ENCODE results near the gene KLRF2. TPM values are rescaled to one million over a fixed set of nuclear protein-coding genes. Genes with fewer than 3 reads are reported as not detected.

The KLRF2 gene
- total and polyA plus RNA-seq, 5 experiments from 2014 or later, result not detected

DNA sequence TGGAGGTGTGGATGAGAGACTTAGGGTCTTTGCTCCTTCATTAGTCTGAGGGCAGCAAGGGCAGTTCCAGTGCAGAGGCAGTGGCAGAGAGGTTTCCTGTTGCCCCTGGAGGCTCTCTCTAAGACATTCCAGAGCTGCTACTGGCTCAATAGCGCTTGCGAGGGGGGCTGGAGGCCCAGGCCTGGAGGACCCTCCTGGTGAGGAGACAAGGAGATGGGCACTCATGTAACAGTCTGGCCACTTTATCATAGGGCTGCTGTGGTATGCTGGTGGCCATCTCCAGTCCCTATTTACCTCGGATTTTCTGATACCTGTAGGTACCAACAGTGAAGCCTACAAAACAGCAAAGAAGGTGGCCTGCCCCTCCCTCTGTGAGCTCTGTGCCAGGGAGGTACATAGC lies 38.2 kb downstream of the KLRF2 start:
- DNase-seq (no peak), ATAC-seq (no peak)
- POLR2A ChIA-PET, result interaction anchor here (1.1 to 1.3 kb wide), 2 partner anchors 9 to 13 kb away, joined by 3 read pairs; no protein-coding TSS in a partner anchor
- Mint-ChIP-seq H3K27me3 (peaks cover 0 to 4% (median 0%) of the 10 kb centered on the region in 5 donors), H3K4me3 (no peak overlapping the region), H3K27ac (no peak overlapping the region), H3K36me3 (peaks cover 0 to 1% (median 0%) of the 10 kb centered on the region in 3 donors), H3K4me1 (peaks cover 4 to 10% (median 8%) of the 10 kb centered on the region in 4 donors), H3K9me3 (peaks cover 0 to 2% (median 0%) of the 10 kb centered on the region in 9 donors)

DNA sequence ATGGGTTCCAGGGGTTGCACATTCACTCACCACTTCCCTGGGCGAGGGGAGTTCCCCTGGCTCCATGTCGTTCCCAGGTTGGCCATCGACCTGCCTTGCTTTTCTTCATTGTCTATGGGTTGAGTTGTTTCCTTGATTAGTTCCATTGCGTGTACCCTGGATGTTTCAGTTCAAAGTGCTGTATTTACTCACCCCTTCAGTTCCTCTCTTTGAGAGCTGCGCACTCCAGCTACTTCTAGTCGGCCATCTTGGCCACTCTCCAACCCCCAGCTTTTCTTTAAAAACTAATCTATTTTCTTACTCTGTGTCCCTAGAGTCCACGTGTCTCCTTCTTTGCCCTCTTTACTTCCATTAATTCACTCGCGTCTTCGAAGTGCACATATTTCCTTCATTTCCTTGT lies 39.2 kb downstream of the KLRF2 start:
- no peak for ATAC-seq
- H3K4me1 Mint-ChIP-seq, result peaks cover 4 to 10% (median 8%) of the 10 kb centered on the region in 4 donors
- H3K27me3 Mint-ChIP-seq, result peaks cover 0 to 4% (median 0%) of the 10 kb centered on the region in 5 donors
- H3K9me3 Mint-ChIP-seq, result peaks cover 0 to 2% (median 0%) of the 10 kb centered on the region in 9 donors
- no peak overlapping the region for H3K27ac Mint-ChIP-seq
- no peak for DNase-seq
- POLR2A ChIA-PET, result interaction anchor here (1.3 kb wide), 1 partner anchor 14 kb away, joined by 3 read pairs; no protein-coding TSS in a partner anchor
- no peak overlapping the region for H3K4me3 Mint-ChIP-seq
- H3K36me3 Mint-ChIP-seq, result peaks cover 0 to 1% (median 0%) of the 10 kb centered on the region in 3 donors

DNA sequence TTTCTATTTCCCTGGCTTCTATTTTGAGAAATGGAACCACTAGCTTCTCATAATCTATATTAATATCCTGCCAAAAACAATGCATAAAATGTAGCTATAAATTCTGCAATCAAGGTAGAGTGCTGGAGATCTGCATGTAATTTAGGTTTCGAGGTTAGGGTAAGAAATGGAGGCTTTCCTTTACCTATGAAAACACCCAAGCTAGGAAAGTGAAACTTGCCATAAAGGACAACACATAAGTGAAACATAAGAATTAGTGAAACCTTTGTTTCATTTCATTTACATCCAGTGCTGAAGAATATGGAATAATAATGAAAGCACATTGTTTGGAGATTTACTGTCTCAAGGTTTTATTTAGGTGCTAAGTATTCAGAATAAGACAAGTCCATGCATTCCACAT lies 41.1 kb downstream of the KLRF2 start:
- H3K4me1 Mint-ChIP-seq, result peaks cover 6 to 13% (median 12%) of the 10 kb centered on the region in 4 donors
- peak overlapping the region in 1 of 10 donors; percentile 24 for H3K27ac Mint-ChIP-seq
- H3K27me3 Mint-ChIP-seq, result peaks cover 0 to 2% (median 0%) of the 10 kb centered on the region in 5 donors
- peaks cover 0 to 1% (median 0%) of the 10 kb centered on the region in 3 donors for H3K36me3 Mint-ChIP-seq
- ATAC-seq (no peak), DNase-seq (no peak)
- no peak overlapping the region for H3K4me3 Mint-ChIP-seq
- H3K9me3 Mint-ChIP-seq, result peaks cover 0 to 2% (median 0%) of the 10 kb centered on the region in 9 donors
- POLR2A ChIA-PET, result interaction anchor here (1.1 to 1.3 kb wide), 2 partner anchors 17 to 147 kb away, joined by 3 read pairs; no protein-coding TSS in a partner anchor

DNA sequence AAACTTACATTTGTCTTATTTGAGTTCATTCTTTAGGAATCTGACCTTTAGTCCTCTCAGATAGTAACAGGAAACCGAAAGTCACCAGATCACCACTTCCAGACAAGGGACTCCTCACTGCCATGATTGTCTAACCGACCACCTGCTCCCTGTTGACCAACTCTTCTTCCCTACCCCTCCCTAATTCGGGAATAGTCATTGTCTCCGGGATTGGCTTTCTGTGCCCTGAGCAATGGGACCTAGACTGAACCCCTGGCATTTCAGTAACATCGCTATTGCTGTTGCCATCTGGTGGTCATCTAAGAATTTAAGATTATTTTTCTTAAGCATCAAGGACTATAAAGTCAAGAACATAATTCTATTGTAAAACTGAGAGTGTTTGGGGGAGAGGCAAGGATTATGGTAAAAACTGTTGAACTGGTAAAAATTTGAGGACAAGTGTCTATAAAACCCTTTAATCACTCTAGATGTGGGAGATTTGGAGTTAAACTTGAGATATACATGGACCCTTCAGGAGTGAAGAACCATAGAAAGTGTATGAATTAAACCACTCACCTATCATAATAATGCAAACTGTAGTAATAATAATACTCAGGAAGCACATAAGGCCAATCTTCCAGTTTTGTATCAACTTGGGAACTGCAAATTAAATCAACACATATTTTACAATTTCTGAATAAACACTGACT lies 44.6 kb downstream of the KLRF2 start:
- peak overlapping the region; percentile 51 to 81 (median 76) for H3K4me3 Mint-ChIP-seq
- peak; percentile 52 to 79 for ATAC-seq
- POLR2A ChIA-PET, result interaction anchor here (0.8 kb wide), 1 partner anchor 112 kb away, joined by 3 read pairs; no protein-coding TSS in a partner anchor
- peaks cover 6 to 13% (median 12%) of the 10 kb centered on the region in 4 donors for H3K4me1 Mint-ChIP-seq
- H3K27me3 Mint-ChIP-seq, result peaks cover 0 to 4% (median 0%) of the 10 kb centered on the region in 5 donors
- peaks cover 0 to 2% (median 0%) of the 10 kb centered on the region in 9 donors for H3K9me3 Mint-ChIP-seq
- DNase-seq, result peak in 5 of 10 donors; percentile 10 to 63 (median 60)
- no peaks in the 10 kb centered on the region for H3K36me3 Mint-ChIP-seq
- peak overlapping the region in 7 of 10 donors; percentile 4 to 72 (median 44) for H3K27ac Mint-ChIP-seq

DNA sequence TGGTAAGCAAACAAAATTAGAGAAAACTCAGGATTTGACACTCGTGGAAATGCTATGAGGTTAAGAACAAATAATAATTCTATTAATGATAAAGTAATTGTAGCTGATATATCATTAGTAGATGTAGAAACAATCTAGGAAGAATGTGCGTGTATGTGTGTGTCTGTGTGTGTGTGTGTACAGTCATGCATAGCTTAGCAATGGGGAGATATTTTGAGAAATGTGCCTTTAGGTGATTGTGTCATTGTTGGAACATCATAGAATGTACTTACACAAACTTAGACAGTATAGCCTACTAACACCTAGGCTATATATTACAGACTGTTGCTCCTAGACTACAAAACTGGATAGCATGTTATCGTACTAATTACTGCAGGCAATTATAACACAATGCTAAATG lies 45.6 kb downstream of the KLRF2 start:
- Mint-ChIP-seq H3K4me1 (peaks cover 6 to 13% (median 12%) of the 10 kb centered on the region in 4 donors), H3K27ac (no peak overlapping the region), H3K36me3 (no peaks in the 10 kb centered on the region), H3K9me3 (peaks cover 0 to 2% (median 0%) of the 10 kb centered on the region in 9 donors), H3K4me3 (no peak overlapping the region), H3K27me3 (peaks cover 0 to 4% (median 0%) of the 10 kb centered on the region in 5 donors)
- ATAC-seq (no peak), DNase-seq (no peak)
- POLR2A ChIA-PET, result interaction anchor here (0.5 to 0.8 kb wide), 2 partner anchors 113 to 114 kb away, joined by 3 to 7 read pairs; no protein-coding TSS in a partner anchor

DNA sequence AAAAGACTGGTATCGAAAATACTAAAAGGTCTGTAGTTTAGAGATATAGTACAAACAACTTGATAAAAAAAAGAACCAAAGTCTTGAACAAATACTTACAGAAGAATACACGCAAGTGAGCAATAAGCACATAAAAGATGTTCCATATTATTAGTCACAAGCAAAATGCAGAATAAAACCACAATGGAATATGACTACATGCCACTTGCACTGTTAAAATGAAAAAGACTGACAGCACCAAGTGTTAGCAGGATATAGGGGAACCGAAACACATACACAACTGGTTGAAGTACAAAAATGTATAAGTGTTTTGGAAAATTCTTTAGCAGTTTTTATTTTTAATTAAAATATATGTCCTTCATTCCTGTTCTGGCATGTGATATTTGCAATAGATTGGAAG lies 47.3 kb downstream of the KLRF2 start:
- POLR2A ChIA-PET, result no interaction called here
- peaks cover 0 to 2% (median 0%) of the 10 kb centered on the region in 9 donors for H3K9me3 Mint-ChIP-seq
- ATAC-seq, result no peak
- H3K4me3 Mint-ChIP-seq, result no peak overlapping the region
- peaks cover 2 to 6% (median 4%) of the 10 kb centered on the region in 4 donors for H3K4me1 Mint-ChIP-seq
- no peak overlapping the region for H3K27ac Mint-ChIP-seq
- H3K27me3 Mint-ChIP-seq, result peaks cover 0 to 4% (median 0%) of the 10 kb centered on the region in 5 donors
- no peak for DNase-seq
- no peaks in the 10 kb centered on the region for H3K36me3 Mint-ChIP-seq

DNA sequence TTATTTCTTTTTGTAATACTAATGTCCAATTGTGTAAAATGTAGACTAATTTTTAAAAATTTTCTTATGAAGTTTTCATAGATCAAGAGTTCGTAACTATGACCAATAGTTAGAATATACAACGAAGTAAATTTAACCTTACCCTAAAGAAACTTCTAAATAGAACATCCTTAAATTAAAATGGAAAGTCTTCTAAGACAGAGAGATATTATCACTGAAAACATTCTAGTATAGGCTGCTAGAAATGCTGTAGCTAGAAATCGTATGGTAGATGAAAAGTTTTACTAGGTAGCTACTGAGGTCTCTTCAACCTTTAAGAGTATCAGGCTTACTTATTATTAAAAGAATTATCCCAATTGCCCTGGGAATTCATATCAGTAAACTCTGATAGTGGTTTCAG lies 50.0 kb downstream of the KLRF2 start:
- DNase-seq, result no peak
- POLR2A ChIA-PET, result no interaction called here

DNA sequence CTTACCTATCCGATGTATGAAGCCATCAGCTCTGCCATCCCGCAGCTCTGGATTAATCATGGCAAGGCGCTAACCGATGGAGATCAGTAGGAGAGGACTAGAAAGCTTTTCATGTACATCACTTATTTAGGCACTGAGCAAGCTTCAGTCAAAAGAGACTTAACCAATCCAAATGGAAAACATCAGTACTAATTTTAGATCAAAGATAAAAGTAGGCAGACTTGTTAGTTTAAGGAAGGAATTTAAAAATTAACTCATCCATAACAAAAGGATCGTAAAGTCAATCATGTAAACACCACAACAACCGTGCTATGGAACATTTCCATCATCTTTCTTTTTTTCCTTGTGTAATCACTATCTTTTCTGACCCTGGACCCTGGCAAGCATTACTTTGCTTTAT lies 51.0 kb downstream of the KLRF2 start, which contains the start of gene CLEC2A:
Gene CLEC2A, minus strand, starts transcription at position 101 of the 400 bp plus-strand sequence. Its CDS starts 41 bp downstream, at position 60.
- H3K27ac Mint-ChIP-seq, result no peak within 1 kb of the TSS
- H3K27me3 Mint-ChIP-seq, result peaks cover 0 to 4% (median 0%) of the 10 kb centered on the region in 5 donors
- ATAC-seq (no peak), DNase-seq (no peak)
- no peaks in the 10 kb centered on the region for H3K36me3 Mint-ChIP-seq
- no peak within 1 kb of the TSS for H3K4me3 Mint-ChIP-seq
- H3K4me1 Mint-ChIP-seq, result no peaks in the 10 kb centered on the region
- H3K9me3 Mint-ChIP-seq, result no peaks in the 10 kb centered on the region
- POLR2A ChIA-PET, result no interaction called here

More for the DNA sequence above, 50.0 kb downstream of the KLRF2 start:
- H3K27ac Mint-ChIP-seq, result no peak overlapping the region
- peaks cover 0 to 4% (median 0%) of the 10 kb centered on the region in 5 donors for H3K27me3 Mint-ChIP-seq
- H3K4me3 Mint-ChIP-seq, result no peak overlapping the region
- no peaks in the 10 kb centered on the region for H3K4me1 Mint-ChIP-seq
- ATAC-seq, result no peak
- no peaks in the 10 kb centered on the region for H3K9me3 Mint-ChIP-seq
- H3K36me3 Mint-ChIP-seq, result no peaks in the 10 kb centered on the region

DNA sequence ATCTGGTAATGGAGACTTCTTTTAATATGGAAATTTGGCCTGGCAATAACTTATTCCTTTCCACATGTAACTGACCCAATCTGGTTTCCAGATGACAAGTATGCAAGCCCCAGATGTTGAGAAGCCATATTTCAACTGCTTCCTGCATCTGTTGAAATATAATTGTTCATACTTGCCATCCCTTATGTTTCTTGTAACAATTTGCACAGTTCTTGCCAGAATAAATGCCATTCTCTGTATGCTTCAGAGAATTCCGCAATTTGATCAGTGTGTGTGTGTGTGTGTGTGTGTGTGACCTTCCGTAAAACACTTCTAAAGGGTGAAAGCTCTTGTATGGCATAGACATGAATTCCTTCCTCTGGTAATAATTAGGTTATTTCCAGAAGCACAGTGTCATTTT lies 52.7 kb downstream of the KLRF2 start:
- Mint-ChIP-seq H3K27me3 (peaks cover 0 to 4% (median 0%) of the 10 kb centered on the region in 5 donors), H3K4me3 (no peak overlapping the region), H3K4me1 (no peaks in the 10 kb centered on the region), H3K36me3 (no peaks in the 10 kb centered on the region), H3K9me3 (no peaks in the 10 kb centered on the region), H3K27ac (no peak overlapping the region)
- ATAC-seq, result no peak
- POLR2A ChIA-PET, result no interaction called here
- DNase-seq, result no peak

DNA sequence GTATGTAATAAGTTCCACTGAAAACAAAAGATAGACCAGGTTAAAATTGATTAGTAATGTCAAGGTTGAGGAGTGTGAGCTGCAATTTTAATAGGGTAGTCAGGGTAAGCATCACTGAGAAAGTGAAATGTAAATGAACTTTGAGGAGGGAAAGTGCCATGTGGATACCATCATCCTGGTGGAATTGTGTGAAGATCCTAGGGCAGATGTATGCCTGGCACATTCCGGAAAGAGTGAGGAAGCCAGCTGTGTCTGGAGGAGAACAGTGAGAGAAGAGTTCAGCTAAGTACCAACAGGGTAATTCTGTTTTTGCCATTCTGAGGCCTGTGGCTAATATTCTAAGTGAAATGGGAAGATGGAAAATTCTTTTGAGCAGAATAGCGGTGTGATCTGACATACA lies 53.7 kb downstream of the KLRF2 start:
- ATAC-seq (no peak), DNase-seq (no peak)
- no peaks in the 10 kb centered on the region for H3K4me1 Mint-ChIP-seq
- H3K4me3 Mint-ChIP-seq, result no peak overlapping the region
- no peak overlapping the region for H3K27ac Mint-ChIP-seq
- no peaks in the 10 kb centered on the region for H3K36me3 Mint-ChIP-seq
- POLR2A ChIA-PET, result interaction anchor here (1.0 kb wide), 1 partner anchor 121 kb away, joined by 3 read pairs; no protein-coding TSS in a partner anchor
- H3K9me3 Mint-ChIP-seq, result no peaks in the 10 kb centered on the region
- H3K27me3 Mint-ChIP-seq, result peaks cover 0 to 6% (median 0%) of the 10 kb centered on the region in 5 donors

DNA sequence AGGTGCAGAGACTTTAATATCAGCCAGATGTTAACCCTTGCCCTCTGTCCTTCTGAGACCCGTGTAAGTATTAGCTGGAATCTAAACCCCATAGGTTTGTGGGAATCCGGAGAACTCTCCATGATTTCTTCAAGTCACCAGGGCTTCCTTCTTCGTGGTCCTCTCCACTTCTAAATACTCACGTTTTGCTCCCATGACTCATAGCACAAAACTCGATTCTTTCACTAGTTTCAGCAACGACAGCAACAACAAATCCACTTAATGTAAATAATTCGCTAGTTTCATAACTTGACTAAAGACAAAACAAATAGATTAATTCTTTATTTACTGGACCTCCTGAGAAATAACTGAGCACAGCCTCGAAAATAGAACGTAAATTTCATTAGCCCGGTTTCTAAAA lies 55.3 kb downstream of the KLRF2 start:
- Mint-ChIP-seq H3K9me3 (no peaks in the 10 kb centered on the region), H3K27ac (no peak overlapping the region), H3K36me3 (no peaks in the 10 kb centered on the region), H3K27me3 (peaks cover 0 to 2% (median 0%) of the 10 kb centered on the region in 5 donors), H3K4me1 (peaks cover 0 to 2% (median under 1%) of the 10 kb centered on the region in 4 donors), H3K4me3 (no peak overlapping the region)
- no peak for DNase-seq
- POLR2A ChIA-PET, result no interaction called here
- ATAC-seq, result no peak

DNA sequence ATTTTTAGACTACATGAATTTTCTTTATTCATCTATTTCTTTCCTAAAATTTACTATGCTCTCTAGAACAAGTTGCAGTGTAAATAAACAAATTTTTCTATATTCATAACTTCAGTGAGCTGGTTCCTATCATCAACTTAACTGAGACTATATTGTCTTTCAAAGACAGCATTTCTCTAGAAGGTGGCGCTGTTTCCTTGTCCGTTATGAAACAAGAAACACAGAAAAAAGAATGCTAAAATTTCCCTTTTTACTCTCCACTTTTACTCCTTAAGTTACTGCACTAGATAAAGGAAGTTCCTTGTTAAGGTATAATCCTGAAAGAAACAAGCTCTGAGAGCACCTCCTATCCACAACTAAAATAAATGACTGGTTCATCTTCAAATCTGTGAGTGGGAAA lies 59.1 kb downstream of the KLRF2 start:
- Mint-ChIP-seq H3K27me3 (peaks cover 0 to 2% (median 0%) of the 10 kb centered on the region in 5 donors), H3K9me3 (no peaks in the 10 kb centered on the region), H3K4me1 (peaks cover 6 to 23% (median 13%) of the 10 kb centered on the region in 4 donors), H3K36me3 (no peaks in the 10 kb centered on the region), H3K4me3 (no peak overlapping the region), H3K27ac (no peak overlapping the region)
- POLR2A ChIA-PET, result no interaction called here
- peak in 2 of 10 donors; percentile 17 to 27 for DNase-seq
- no peak for ATAC-seq

DNA sequence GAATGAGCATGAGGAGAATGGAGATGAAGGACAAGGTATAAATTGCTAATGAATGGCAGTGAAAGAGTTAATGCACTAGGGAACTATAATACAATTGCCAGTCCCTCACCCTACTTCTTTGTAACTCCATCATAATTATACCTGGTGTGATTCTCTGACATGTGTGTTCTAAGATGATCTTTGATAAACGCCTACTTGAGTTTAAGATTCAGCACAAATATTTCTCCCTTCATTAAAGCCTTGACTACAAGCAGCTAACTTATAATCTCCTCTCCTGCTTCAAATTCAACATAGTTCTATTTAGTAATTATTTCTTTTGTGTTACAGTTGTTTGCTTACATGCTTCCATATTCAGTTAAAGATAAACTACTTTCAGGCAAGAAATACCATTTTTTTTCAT lies 60.5 kb downstream of the KLRF2 start:
- H3K27me3 Mint-ChIP-seq, result peaks cover 0 to 2% (median 0%) of the 10 kb centered on the region in 5 donors
- POLR2A ChIA-PET, result no interaction called here
- peaks cover 6 to 23% (median 13%) of the 10 kb centered on the region in 4 donors for H3K4me1 Mint-ChIP-seq
- no peak overlapping the region for H3K4me3 Mint-ChIP-seq
- ATAC-seq (no peak), DNase-seq (no peak)
- H3K9me3 Mint-ChIP-seq, result no peaks in the 10 kb centered on the region
- H3K36me3 Mint-ChIP-seq, result no peaks in the 10 kb centered on the region
- H3K27ac Mint-ChIP-seq, result no peak overlapping the region

All from naive thymus-derived CD8-positive, alpha-beta T cell (primary cell).